Endometrium (tissue), 2 donors: ENCODE results near the gene PADI2.

ENCODE experiments used
- FAIRE-seq: peaks from 2 replicates; lab custom pipeline; 2012; peaks lifted over from hg19 to GRCh38; lab: Jason Lieb, UNC
- donor health status: control.
- donor health status: control.

The PADI2 gene

DNA sequence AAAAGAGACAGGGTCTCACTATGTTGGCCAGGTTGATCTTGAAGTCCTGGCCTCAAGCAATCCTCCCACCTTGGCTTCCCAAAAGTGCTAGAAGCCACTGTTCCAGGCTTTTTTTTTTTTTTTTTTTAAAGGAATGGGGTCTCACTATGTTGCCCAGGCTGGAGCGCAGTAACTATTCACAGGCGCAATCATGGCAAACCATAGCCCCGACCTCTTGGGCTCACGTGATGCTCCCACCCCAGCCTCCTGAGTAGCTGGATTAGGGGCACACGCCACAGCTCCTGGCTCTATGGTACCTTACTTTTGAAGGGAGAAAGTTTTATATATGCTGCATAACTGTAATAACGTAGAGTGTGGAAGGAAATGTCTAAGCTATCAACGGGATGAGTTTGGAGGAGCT is 101.8 kb downstream of the PADI2 start:
- FAIRE-seq, result no peak
